ENCODE measurements around the gene CYB5R4. TPM values are rescaled to one million over a fixed set of nuclear protein-coding genes. Genes with fewer than 3 reads are reported as not detected.

CYB5R4 gene, protein sequence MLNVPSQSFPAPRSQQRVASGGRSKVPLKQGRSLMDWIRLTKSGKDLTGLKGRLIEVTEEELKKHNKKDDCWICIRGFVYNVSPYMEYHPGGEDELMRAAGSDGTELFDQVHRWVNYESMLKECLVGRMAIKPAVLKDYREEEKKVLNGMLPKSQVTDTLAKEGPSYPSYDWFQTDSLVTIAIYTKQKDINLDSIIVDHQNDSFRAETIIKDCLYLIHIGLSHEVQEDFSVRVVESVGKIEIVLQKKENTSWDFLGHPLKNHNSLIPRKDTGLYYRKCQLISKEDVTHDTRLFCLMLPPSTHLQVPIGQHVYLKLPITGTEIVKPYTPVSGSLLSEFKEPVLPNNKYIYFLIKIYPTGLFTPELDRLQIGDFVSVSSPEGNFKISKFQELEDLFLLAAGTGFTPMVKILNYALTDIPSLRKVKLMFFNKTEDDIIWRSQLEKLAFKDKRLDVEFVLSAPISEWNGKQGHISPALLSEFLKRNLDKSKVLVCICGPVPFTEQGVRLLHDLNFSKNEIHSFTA
- total RNA-seq (2022; extraction: Qiagen RNA extraction) = 20.3 to 23.6 TPM (median 21.6 TPM) in 5 replicates

DNA sequence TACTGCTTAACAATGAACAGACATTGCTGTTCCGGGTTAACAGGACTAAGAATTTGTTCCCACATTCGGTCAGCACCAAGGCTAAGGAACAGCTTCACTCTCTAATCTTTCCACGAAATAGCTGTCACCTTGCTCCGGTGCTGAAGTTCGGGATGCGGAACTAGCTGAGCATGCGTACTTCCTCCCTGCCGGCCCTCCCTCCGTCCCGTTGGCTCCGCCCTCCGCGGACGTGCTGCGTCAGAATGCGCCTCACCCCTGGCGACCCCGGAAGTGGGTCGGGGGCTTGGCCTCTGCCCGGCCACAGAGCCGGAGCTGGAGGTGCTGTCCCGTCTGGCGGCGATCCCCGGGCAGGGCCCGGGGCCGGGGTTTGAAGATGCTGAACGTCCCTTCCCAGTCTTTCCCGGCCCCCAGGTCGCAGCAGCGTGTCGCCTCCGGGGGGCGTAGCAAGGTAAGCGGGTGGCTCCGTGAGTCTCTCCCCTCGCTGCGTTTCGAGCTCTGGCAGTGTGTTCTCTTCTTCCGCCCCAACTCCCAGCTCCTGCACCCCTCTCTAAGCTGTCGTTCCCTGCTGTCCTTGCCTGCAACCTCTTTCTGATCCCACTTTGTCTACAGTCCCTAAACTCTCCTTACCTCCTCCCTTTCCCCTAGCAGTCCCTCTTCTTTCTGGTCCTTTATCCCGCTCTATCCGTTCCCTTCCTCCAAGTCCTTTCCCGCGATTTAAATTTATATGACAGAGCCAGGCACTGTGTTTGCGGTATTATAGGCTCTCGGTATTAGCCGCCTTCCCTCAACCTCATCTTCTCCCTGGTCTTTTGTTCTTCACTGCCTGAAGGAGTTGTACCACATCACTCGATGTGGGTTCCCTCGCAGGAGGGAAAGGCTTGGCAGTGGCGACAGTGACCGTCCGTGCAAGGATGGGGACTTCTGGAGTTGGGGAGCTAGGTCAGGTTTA is at the start of gene CYB5R4:
CYB5R4 (plus strand) TSS at position 280 of the 949 bp plus-strand sequence; CDS start at position 374, 94 bp downstream.

DNA sequence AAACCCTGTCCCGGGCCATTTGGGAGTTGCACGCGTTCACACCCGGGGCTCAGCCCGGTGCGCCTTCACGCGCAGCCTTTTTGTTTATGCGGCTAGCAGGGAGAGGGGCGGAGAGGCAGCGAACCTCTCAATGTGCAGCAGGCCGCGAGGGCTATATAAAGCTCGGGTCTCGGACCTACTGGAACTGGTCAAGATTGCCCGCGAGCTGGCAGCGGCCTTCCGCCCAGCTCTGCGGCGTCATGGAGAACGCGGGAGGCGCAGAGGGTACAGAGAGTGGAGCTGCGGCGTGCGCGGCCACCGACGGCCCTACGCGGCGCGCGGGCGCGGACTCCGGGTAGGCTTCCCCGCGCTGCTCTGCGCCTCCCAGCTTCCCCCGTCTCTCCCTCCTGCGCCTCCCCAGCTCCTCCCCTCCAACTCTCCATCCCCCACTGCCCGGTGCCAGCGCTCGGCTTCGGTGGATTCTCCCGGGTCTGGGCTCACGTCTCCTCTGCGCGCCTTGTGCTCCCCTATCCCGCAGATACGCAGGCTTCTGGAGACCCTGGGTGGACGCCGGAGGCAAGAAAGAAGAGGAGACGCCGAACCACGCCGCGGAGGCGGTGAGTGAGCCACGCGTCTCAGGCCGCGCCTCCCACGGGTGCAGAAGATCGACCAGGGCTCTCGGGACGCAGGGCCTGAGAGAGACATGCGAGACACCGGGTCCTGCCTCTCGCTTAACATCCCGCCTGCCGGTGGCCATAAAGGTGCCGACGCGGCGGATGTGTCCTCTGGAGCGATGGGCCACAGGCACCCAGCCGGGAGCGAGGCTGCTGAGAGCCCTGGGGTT is 6.1 kb upstream of the CYB5R4 start, which contains the start of gene RIPPLY2:
RIPPLY2 (plus strand) TSS at position 183 of the 823 bp plus-strand sequence; CDS start at position 240, 57 bp downstream.

Other genes starting within 250 kb of the CYB5R4 start
- gene SNAP91, start 150.6 kb upstream of the CYB5R4 start, total RNA-seq (2022; extraction: Qiagen RNA extraction) = 0.12 to 0.41 TPM (median 0.17 TPM) in 5 replicates
- gene RIPPLY2, start 6.3 kb upstream of the CYB5R4 start, total RNA-seq (2022; extraction: Qiagen RNA extraction) = 0.31 to 0.49 TPM (median 0.39 TPM) in 4 of 5 replicates, not detected in the other
- 1.0 to 1.9 TPM (median 1.5 TPM) in 5 replicates for gene MRAP2, start 174.1 kb downstream of the CYB5R4 start, total RNA-seq (2022; extraction: Qiagen RNA extraction)

Measured in A549 treated with dexamethasone at 1 μM for 4 hours (cell line).